GM12892 (cell line): ENCODE data around the gene RPL10.

Experiments
- DNase-seq: peaks from one replicate; pipeline ENCODE4 v3.0.0; 2011; ENCODE audit not compliant: insufficient read length
- FAIRE-seq: peaks from 2 replicates; lab custom pipeline; 2011; peaks lifted over from hg19 to GRCh38; lab: Jason Lieb, UNC
- POLR2A ChIP-seq: IDR thresholded peaks from 2 replicates; pipeline ENCODE4 v1.6.1; 2011; ENCODE audit warnings: low read depth, low read length, control low read depth
- POLR2AphosphoS5 ChIP-seq: IDR thresholded peaks from 2 replicates; pipeline ENCODE4 v1.6.1; 2011; ENCODE audit warnings: low read depth, low read length, control low read depth
- TAF1 ChIP-seq: IDR thresholded peaks from 2 replicates; pipeline ENCODE4 v1.6.1; 2011; ENCODE audit warnings: low read depth, mild to moderate bottlenecking, control low read depth, low read length, borderline replicate concordance

The RPL10 gene

DNA sequence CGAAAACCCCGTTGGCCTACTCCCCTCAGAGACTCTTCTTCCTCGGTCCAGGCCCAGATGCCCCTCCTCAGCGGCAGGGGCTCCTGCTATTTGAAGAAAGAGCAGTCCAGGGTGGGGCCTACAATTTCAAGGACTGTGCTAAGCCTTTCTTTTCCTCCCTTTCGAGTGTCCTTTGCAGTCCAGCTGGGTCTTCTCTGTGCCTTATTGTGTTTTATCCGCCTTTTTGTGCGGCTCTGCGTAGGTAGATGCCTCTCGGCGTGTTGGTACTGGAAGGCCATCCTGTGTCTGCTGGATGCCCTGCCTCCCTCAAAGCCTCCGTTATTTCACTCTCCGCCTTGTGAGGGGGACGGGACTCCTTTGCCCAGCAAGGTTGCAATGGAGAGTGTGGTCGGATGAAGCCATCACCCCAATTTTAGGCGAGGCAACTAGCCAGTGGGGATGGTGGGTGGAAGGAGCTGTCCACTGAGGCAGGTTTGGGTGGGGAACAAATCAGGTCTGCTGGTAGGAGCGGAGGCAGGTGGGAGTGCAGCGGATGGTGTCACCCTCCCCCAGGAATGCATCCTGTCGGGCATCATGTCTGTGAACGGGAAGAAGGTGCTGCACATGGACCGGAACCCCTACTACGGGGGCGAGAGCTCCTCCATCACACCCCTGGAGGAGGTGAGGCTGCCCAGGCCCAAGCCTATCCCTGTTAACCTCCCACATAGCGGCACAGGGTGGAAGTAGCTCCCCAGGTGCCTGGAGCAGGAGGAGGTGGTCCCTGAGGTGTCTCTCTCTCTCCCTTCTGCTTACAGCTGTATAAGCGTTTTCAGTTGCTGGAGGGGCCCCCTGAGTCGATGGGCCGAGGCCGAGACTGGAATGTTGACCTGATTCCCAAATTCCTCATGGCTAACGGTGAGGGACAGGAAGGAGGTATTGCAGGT, 40.1 kb downstream of the RPL10 start:
- TF ChIP-seq TAF1 (no peak), POLR2A (no peak), POLR2AphosphoS5 (no peak)
- no peak for DNase-seq
- FAIRE-seq, result no peak

DNA sequence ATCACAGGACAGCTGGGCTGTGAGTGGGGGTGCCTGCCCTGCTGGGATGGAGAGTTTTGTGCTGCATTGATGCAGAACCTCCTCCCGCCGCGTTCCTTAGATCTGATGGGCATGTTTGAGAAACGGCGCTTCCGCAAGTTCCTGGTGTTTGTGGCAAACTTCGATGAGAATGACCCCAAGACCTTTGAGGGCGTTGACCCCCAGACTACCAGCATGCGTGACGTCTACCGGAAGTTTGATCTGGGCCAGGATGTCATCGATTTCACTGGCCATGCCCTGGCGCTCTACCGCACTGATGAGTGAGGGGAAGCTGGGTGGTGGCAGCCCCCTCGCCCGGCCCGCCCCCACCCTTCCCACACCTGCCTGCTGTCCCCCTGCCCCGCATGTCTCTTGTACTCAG, 41.7 kb downstream of the RPL10 start:
- TF ChIP-seq POLR2A, result no peak
- no peak for TF ChIP-seq POLR2AphosphoS5
- TF ChIP-seq TAF1, result no peak
- FAIRE-seq, result no peak
- no peak for DNase-seq

DNA sequence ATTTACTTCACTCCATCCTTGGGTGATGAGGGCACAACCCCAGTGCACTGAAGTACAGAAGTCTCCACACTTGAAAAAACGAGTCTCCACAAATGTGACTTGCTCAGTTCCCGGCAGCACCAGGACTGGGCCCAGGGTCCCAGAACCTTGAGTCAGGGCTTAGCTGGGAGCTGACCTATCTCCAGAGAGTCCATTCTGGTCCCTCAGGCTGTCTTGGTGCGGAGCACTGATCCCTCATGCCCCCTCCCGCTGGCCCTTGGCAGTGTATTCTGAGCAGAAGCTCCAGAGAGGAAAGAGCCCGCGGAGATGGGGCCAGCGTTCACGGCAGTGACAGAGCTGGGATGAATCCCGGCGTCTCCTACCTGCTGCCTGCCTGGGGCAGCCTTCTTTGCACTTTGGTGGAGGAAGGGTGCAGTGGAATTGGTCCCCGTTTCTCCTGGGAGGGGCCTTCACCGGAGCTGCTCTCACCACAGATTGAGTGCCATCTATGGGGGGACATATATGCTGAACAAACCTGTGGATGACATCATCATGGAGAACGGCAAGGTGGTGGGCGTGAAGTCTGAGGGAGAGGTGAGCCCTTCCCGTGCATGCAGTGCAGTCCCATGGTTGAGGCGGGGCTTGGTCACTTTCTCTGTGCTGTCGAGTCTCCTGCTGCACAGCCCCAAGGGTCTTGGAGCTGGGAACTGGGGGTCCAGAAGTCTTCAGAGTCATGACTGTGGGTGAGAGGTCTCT, 42.6 kb downstream of the RPL10 start:
- no peak for DNase-seq
- FAIRE-seq, result no peak
- TF ChIP-seq POLR2A (no peak), POLR2AphosphoS5 (no peak), TAF1 (no peak)

DNA sequence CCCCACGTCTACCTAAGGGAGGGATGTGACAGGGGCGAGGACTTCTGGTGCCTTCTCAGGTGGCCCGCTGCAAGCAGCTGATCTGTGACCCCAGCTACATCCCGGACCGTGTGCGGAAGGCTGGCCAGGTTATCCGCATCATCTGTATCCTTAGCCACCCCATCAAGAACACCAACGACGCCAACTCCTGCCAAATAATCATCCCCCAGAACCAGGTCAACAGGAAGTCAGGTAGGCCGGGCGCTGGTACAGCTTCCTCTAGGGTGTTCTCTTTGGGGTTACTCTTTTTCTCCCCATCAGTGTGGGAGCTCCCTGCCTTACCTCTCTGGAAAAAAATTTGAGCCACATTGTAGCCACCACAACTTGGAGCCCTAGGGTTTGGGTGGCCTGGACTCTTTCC, 43.4 kb downstream of the RPL10 start:
- no peak for FAIRE-seq
- no peak for TF ChIP-seq POLR2AphosphoS5
- no peak for TF ChIP-seq TAF1
- no peak for TF ChIP-seq POLR2A

DNA sequence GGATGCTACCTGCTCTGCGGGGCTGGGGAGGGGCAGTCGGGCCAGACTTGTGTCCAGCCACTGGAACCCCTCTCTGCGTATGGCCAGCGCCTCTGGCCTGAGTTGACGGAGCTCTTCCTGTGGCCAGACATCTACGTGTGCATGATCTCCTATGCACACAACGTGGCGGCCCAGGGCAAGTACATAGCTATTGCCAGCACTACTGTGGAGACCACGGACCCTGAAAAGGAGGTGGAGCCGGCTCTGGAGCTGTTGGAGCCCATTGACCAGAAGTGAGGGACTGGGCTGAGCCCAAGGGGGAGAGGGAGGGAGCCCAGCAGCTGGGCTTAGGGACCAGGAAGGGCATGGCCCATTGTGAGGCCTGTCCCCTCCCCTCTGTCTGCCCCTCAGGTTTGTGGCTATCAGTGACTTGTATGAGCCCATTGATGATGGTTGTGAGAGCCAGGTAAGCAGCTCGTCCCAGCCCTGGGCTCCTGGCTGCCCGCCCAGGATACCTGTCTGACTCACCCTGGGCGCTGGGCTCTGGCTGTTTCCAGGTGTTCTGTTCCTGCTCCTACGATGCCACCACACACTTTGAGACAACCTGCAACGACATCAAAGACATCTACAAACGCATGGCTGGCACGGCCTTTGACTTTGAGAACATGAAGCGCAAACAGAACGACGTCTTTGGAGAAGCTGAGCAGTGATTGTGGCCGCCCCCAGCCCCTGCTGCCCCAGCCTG, 44.0 kb downstream of the RPL10 start:
- DNase-seq (no peak), FAIRE-seq (no peak)
- TF ChIP-seq POLR2A (no peak), POLR2AphosphoS5 (no peak), TAF1 (no peak)

More for the DNA sequence above, 43.4 kb downstream of the RPL10 start:
- DNase-seq, result no peak

DNA sequence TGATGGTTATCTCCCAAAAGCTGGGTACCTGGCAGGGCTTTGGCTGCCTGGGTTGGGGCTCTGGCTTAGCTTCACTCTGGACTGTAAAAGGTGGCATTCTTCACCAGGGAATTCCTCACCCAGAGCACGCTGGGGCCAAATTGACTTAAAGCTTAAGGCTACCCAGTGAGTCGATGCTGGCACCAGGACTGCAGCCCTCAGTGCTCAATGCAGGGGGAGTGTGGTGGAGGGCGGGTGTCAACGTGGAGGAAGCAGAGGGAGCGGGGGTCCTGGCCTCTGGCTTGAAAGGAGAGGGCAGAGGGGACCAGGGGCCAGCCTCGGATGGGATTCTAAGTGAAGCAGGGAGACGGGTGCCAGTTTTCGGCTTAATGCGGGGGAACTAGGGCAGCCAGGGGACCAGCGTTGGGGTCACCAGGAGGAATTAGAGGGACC, 45.3 kb downstream of the RPL10 start:
- DNase-seq (no peak), FAIRE-seq (no peak)

DNA sequence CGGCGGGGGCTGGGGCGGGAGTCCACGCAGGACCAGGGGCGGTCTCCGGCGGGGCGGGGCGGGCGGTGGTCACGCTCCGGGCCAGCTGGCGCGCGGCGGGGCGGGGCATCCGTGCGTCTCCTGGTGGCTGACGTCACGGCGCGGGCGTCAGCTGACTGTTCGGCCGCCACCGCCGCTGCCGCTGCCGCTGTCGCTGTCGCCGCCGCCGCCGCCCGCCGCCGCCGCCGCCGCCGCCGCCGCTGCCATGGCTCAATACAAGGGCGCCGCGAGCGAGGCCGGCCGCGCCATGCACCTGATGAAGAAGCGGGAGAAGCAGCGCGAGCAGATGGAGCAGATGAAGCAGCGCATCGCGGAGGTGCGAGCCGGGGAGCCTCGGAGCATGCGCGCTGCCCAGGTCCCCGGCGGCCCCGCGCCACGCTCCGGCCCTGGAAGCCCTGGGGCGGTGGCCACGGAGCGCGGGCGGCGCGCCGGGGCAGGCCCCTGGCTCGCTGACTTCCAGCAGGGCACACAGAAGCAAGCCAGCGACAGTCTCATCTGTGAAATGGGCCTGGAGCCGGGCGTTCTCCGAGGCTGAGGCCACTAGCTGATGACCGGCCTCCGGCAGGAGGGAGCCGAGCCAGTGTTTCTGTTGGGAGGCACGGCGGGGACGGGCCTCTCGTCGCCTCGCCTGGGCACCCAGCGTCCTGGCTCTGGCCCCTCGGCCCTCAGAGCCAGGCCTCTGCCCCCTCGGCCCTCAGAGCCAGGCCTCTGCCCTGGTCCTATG, 46.0 kb downstream of the RPL10 start, which contains the start of gene FAM50A:
Gene FAM50A (plus strand): TSS at position 150 of the 763 bp plus-strand sequence. CDS start 95 bp downstream, at position 245.
- DNase-seq, result peak; percentile 86
- peak; percentile 84 for FAIRE-seq
- TF ChIP-seq TAF1 (no peak), POLR2AphosphoS5 (no peak), POLR2A (no peak)

More for the DNA sequence above, 45.3 kb downstream of the RPL10 start:
- TF ChIP-seq POLR2A (no peak), TAF1 (no peak), POLR2AphosphoS5 (no peak)

DNA sequence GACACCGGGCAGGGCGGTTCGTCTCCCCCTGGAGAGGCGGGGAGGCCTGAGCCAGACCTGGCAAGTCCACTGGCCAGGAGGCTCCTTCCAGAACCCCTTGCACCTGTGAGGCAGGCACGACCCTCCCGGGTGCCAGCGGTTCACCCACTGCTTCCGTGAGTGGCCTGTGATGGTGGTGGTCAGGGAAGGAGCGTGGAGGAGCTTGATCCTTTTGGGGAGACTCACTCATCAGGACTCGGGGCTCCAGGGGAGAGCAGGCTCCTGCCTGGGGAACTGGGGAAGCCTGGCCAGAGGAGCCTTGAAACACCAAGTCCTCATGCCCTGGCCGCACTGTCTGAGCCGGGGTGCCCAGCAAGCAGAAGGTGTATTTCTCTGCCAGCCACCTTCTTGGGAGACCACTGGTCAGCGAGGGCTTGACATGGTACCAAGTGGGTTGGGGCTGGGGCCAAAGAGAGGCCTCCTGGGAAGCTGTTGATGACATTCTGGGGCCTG, 46.6 kb downstream of the RPL10 start:
- no peak for FAIRE-seq
- no peak for TF ChIP-seq TAF1
- no peak for TF ChIP-seq POLR2A
- no peak for TF ChIP-seq POLR2AphosphoS5
- DNase-seq, result no peak

DNA sequence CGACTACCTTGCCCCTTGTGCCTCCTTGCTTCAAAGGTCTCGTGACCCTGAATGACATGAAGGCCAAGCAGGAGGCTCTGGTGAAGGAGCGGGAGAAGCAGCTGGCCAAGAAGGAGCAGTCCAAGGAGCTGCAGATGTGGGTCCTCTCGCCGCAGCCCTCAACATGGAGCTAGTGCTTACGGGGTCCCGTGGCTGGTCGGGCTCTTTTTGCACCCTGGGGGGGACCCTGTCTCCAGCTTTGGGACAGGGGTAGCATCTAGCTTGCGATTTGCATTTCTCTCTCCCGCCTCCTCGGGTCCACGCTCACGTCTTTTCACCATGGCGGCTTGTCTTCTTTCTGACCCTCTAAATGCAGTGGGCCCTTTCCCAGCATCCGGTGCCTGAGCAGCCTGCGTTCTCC, 47.6 kb downstream of the RPL10 start:
- no peak for DNase-seq
- TF ChIP-seq POLR2A (no peak), POLR2AphosphoS5 (no peak), TAF1 (no peak)
- FAIRE-seq, result no peak

DNA sequence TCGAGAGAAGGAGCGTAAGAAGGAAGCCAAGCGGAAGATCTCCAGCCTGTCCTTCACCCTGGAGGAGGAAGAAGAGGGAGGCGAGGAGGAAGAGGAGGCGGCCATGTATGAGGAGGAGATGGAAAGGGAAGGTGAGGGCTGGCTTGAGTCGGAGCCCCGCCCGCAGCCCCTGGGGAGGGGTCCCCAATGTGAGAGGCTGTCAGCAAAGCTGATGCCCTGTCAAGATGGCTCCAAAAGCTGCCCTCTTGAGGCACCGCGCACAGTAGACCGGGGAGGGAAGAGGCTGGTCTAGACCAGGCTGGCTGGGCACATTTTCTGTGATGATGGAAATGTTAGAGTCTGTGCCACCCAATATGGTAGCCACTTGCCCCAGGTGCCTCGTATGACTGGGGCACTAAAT, 48.3 kb downstream of the RPL10 start:
- TF ChIP-seq POLR2A (no peak), POLR2AphosphoS5 (no peak), TAF1 (no peak)
- FAIRE-seq (no peak), DNase-seq (no peak)

DNA sequence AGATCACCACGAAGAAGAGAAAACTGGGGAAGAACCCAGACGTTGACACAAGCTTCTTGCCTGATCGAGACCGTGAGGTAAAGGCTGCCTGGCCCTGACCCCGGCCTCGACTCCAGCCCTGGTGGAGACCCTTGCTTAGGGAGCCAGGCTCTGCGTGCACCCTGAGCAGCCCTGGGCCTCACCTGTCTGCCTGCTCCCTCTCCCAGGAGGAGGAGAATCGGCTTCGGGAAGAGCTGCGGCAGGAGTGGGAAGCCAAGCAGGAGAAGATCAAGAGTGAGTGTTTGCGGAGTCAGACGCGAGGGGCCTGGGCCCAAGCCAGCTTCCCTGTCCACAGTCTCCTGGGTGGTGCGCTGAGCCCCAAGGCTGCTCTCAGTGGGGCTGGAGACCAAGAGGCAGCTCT, 50.3 kb downstream of the RPL10 start:
- no peak for TF ChIP-seq POLR2AphosphoS5
- no peak for TF ChIP-seq TAF1
- TF ChIP-seq POLR2A, result no peak
- no peak for DNase-seq
- no peak for FAIRE-seq

DNA sequence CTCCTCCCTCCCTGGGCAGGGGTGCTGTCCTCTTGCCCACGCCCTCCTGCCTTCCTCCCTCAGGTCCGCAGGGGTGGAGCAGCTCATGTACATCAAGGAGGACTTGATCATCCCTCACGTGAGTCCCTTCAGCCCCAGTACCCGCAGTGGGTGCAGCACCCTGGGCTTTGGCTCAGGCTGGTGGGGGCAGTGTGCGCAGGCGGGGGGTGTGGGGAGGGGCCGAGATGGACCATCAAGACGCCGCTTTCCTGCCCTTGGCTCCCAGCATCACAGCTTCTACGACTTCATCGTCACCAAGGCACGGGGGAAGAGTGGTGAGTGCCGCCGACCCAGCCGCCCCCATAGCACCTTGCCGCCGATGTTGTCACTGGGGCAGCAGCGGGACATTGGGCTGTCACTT, 51.4 kb downstream of the RPL10 start:
- FAIRE-seq (no peak), DNase-seq (no peak)
- TF ChIP-seq TAF1, result no peak
- TF ChIP-seq POLR2A, result no peak
- TF ChIP-seq POLR2AphosphoS5, result no peak
